SK-N-SH (cell line): ENCODE results near the gene MBNL2. TPM values are rescaled to one million over a fixed set of nuclear protein-coding genes. Genes with fewer than 3 reads are reported as not detected.

Experiments
- CTCF ChIA-PET: fragments of 300-600, 350-600 bp; formaldehyde crosslinking; extraction: SDS; loops from one replicate; lab custom pipeline; 2021; lab: Yijun Ruan, JAX
- POLR2A ChIA-PET: fragments of 350-600 bp; sonication (Branson Sonifier 250); formaldehyde crosslinking; extraction: SDS; loops from one replicate; lab custom pipeline; 2020; ENCODE audit warnings: antibody characterized with exemption, inconsistent platforms; lab: Yijun Ruan, JAX
- DNase-seq: peaks from one replicate; pipeline ENCODE4 v3.0.0; 2012
- H2AFZ ChIP-seq: fragments of 200-600 bp; sonication (generic); 2 replicates; pipeline ENCODE4 v1.8.1; 2016; ENCODE audit warnings: antibody characterized with exemption, mild to moderate bottlenecking, low read depth
- H3F3A ChIP-seq: fragments of 200-600 bp; sonication (generic); replicated peaks from 2 replicates; pipeline ENCODE3; 2016; ENCODE audit warnings: antibody characterized with exemption, mild to moderate bottlenecking; ENCODE audit not compliant: insufficient read depth
- H3K27ac ChIP-seq, 2 experiments: fragments of 200-500 bp in 1 of 2; fragments of 200-600 bp in 1 of 2; sonication (Bioruptor generic) in 1 of 2; sonication (generic), shearing (Covaris generic) in 1 of 2; 2 replicates each; pipeline versions ENCODE4 v1.5.1 to v1.6.1; 2014 to 2016; ENCODE audit warnings: low read depth in 2 of 2, inconsistent platforms in 1 of 2, low read length in 1 of 2, mild to moderate bottlenecking in 1 of 2, mixed read lengths in 1 of 2
- H3K27me3 ChIP-seq: fragments of 200-600 bp; sonication (generic), shearing (Covaris generic); 2 replicates; pipeline ENCODE4 v1.6.1; 2016; ENCODE audit warnings: mixed run types; ENCODE audit not compliant: insufficient read depth
- H3K36me3 ChIP-seq, 2 experiments: fragments of 200-500 bp in 1 of 2; fragments of 200-600 bp in 1 of 2; sonication (Bioruptor generic) in 1 of 2; sonication (generic) in 1 of 2; replicated peaks in 1 of 2; 2 replicates each; pipeline versions ENCODE3 to v1.5.1; 2014 to 2016; ENCODE audit warnings: low read length in 1 of 2, mild to moderate bottlenecking in 1 of 2; ENCODE audit not compliant: insufficient read depth in 2 of 2, control insufficient read depth in 1 of 2
- H3K4me1 ChIP-seq, 2 experiments: fragments of 200-500 bp in 1 of 2; fragments of 200-600 bp in 1 of 2; sonication (Bioruptor generic) in 1 of 2; sonication (generic), shearing (Covaris generic) in 1 of 2; 2 replicates each; pipeline versions ENCODE4 v1.5.1 to v1.6.1; 2014 to 2016; ENCODE audit warnings: low read depth in 1 of 2, low read length in 1 of 2, mixed run types in 1 of 2; ENCODE audit not compliant: insufficient read depth in 2 of 2, control insufficient read depth in 1 of 2
- H3K4me2 ChIP-seq: fragments of 200-600 bp; sonication (generic), shearing (Covaris generic); 2 replicates; pipeline ENCODE4 v1.6.1; 2017; ENCODE audit warnings: mixed run types
- H3K4me3 ChIP-seq, 2 experiments: fragments of 200-500 bp in 1 of 2; fragments of 200-600 bp in 1 of 2; sonication (Bioruptor generic) in 1 of 2; sonication (generic), shearing (Covaris generic) in 1 of 2; 2 replicates each; pipeline versions ENCODE4 v1.5.1 to v1.8.1; 2014 to 2016; ENCODE audit warnings: low read depth in 2 of 2, inconsistent platforms in 1 of 2, low read length in 1 of 2, mild to moderate bottlenecking in 1 of 2, mixed read lengths in 1 of 2, moderate library complexity in 1 of 2
- H3K79me2 ChIP-seq: fragments of 200-600 bp; sonication (generic); 2 replicates; pipeline ENCODE4 v1.8.1; 2017; ENCODE audit warnings: mild to moderate bottlenecking; ENCODE audit not compliant: insufficient read depth
- H3K9ac ChIP-seq: fragments of 200-600 bp; sonication (generic); 2 replicates; pipeline ENCODE4 v1.6.1; 2017; ENCODE audit warnings: mixed run types
- H3K9me2 ChIP-seq: fragments of 200-600 bp; sonication (generic); 2 replicates; pipeline ENCODE4 v1.6.1; 2017; ENCODE audit warnings: mixed run types
- H3K9me3 ChIP-seq: fragments of 200-600 bp; sonication (generic); 2 replicates; pipeline ENCODE4 v1.6.1; 2017; ENCODE audit warnings: mixed run types, mild to moderate bottlenecking, moderate library complexity
- H4K20me1 ChIP-seq: fragments of 200-600 bp; sonication (generic); 2 replicates; pipeline ENCODE4 v1.6.1; 2017; ENCODE audit warnings: mild to moderate bottlenecking, mixed run types; ENCODE audit not compliant: insufficient read depth
- CHD2 ChIP-seq: fragments of 150-350 bp; IDR thresholded peaks from 2 replicates; pipeline ENCODE4 v1.6.1; 2018; ENCODE audit warnings: low read length; ENCODE audit not compliant: partially characterized antibody
- CTCF ChIP-seq: fragments of 200-600 bp; sonication (generic); IDR thresholded peaks from 2 replicates; pipeline ENCODE4 v1.6.1; 2017; ENCODE audit warnings: antibody characterized with exemption, mild to moderate bottlenecking, moderate library complexity
- EP300 ChIP-seq, 2 experiments: IDR thresholded peaks; 2 replicates each; pipeline versions ENCODE4 v1.4.0 to v1.6.1; 2012; ENCODE audit warnings: borderline replicate concordance in 1 of 2, low read depth in 1 of 2, low read length in 1 of 2
- EZH2phosphoT487 ChIP-seq: fragments of 200-600 bp; sonication (generic); IDR thresholded peaks from 2 replicates; pipeline ENCODE4 v1.6.1; 2017; ENCODE audit warnings: low read depth, mixed run types, mild to moderate bottlenecking, antibody characterized with exemption, moderate library complexity, borderline replicate concordance
- FOSL2 ChIP-seq: IDR thresholded peaks from 2 replicates; pipeline ENCODE4 v1.4.0; 2012; ENCODE audit warnings: low read depth, mild to moderate bottlenecking, moderate library complexity, borderline replicate concordance
- GATA2 ChIP-seq: sonication (generic); formaldehyde crosslinking; IDR thresholded peaks from 2 replicates; pipeline ENCODE4 v1.5.0; 2020; ENCODE audit warnings: mild to moderate bottlenecking, missing genetic modification reagents
- IRF3 ChIP-seq: fragments of 150-350 bp; IDR thresholded peaks from 2 replicates; pipeline ENCODE4 v1.6.1; 2016; ENCODE audit warnings: mild to moderate bottlenecking, low read depth, low read length
- JUND ChIP-seq: IDR thresholded peaks from 2 replicates; pipeline ENCODE4 v1.4.0; 2012
- MXI1 ChIP-seq: IDR thresholded peaks from 2 replicates; pipeline ENCODE4 v1.6.1; 2012; ENCODE audit warnings: mild to moderate bottlenecking, low read depth, low read length, improper control_type of control experiment
- NFIC ChIP-seq: IDR thresholded peaks from 2 replicates; pipeline ENCODE4 v1.4.0; 2012; ENCODE audit warnings: borderline replicate concordance
- PBX3 ChIP-seq: IDR thresholded peaks from 2 replicates; pipeline ENCODE4; 2012
- RAD21 ChIP-seq: IDR thresholded peaks from 2 replicates; pipeline ENCODE4 v1.6.1; 2012; ENCODE audit warnings: mild to moderate bottlenecking, low read length
- RCOR1 ChIP-seq: fragments of 150-350 bp; IDR thresholded peaks from 2 replicates; pipeline ENCODE4 v1.6.1; 2017; ENCODE audit warnings: antibody characterized with exemption, low read length
- RFX5 ChIP-seq: IDR thresholded peaks from 2 replicates; pipeline ENCODE4 v1.6.1; 2012; ENCODE audit warnings: mild to moderate bottlenecking, improper control_type of control experiment, low read length
- RXRA ChIP-seq: IDR thresholded peaks from 2 replicates; pipeline ENCODE4 v1.4.0; 2012; ENCODE audit warnings: low read depth, mild to moderate bottlenecking, borderline replicate concordance
- SIN3A ChIP-seq: IDR thresholded peaks from 2 replicates; pipeline ENCODE4 v1.6.1; 2012; ENCODE audit warnings: low read depth, mild to moderate bottlenecking, low read length, moderate library complexity, borderline replicate concordance
- TAF1 ChIP-seq: IDR thresholded peaks from 2 replicates; pipeline ENCODE4 v1.6.1; 2012; ENCODE audit warnings: low read depth, mild to moderate bottlenecking, low read length, moderate library complexity, borderline replicate concordance
- TCF12 ChIP-seq: IDR thresholded peaks from 2 replicates; pipeline ENCODE4 v1.4.0; 2012
- USF1 ChIP-seq: IDR thresholded peaks from 2 replicates; pipeline ENCODE4 v1.4.0; 2012; ENCODE audit warnings: low read depth, borderline replicate concordance
- USF2 ChIP-seq: fragments of 150-350 bp; IDR thresholded peaks from 2 replicates; pipeline ENCODE4 v1.6.1; 2017; ENCODE audit warnings: antibody characterized with exemption, low read length, low read depth, borderline replicate concordance
- YY1 ChIP-seq: IDR thresholded peaks from 2 replicates; pipeline ENCODE4 v1.4.0; 2012; ENCODE audit warnings: low read depth, mild to moderate bottlenecking
- WGBS: methylation state at CpG from one replicate; pipeline ENCODE4 v1.1.6; 2017; ENCODE audit warnings: low lambda C conversion rate; 5-methylcytosine and 5-hydroxymethylcytosine counted together
- polyA plus RNA-seq, 3 experiments: library from polyadenylated mRNA; depleted of rRNA; stranded (reverse); fragments of >200 nt; gene quantifications; 2 replicates each; pipeline ENCODE4 v1.2.3, GENCODE V29; 2012

Gene MBNL2
- polyA plus RNA-seq, 1 of the 3 experiments (the other 2 are of a cell fraction), result 24.5 TPM

- TF ChIP-seq USF1 (no peak), TCF12 (peak; percentile 95), RXRA (peak; percentile 86), PBX3 (peak; percentile 87), GATA2 (CRISPR knock-in tag) (no peak), SIN3A (no peak), NFIC (peak; percentile 87), EP300 (IDR thresholded peaks at IDR 0.05; ENCODE audit: borderline replicate concordance in 1 of 2, low read depth in 1 of 2, low read length in 1 of 2) (peak; percentile 66 to 96), RAD21 (no peak), FOSL2 (peak; percentile 92)
Observed at GRCh38 chr13:97274829-97275649, 52.9 kb downstream of the MBNL2 start (continued).

GRCh38 chr13:97275776-97276501, 53.8 kb downstream of the MBNL2 start:
- H3K4me1 ChIP-seq, result peaks cover 9 to 70% of the 10 kb centered on the region in 2 experiments
- no peak for DNase-seq
- POLR2A ChIA-PET, result no interaction called here
- TF ChIP-seq EZH2phosphoT487 (no peak), EP300 (IDR thresholded peaks at IDR 0.05; ENCODE audit: borderline replicate concordance in 1 of 2, low read depth in 1 of 2, low read length in 1 of 2) (peak in 1 of 2 experiments; percentile 4; a peak in 1 of 4 replicates), GATA2 (CRISPR knock-in tag) (no peak), USF2 (no peak), YY1 (0 out of 2 replicates have a peak, but pooled peaks have one; percentile 12), PBX3 (peak; percentile 75), JUND (no peak), CHD2 (no peak), RFX5 (no peak), TAF1 (no peak), CTCF (no peak), NFIC (no peak), IRF3 (no peak), RXRA (no peak), MXI1 (no peak), TCF12 (peak; percentile 75), FOSL2 (no peak), RCOR1 (no peak)

More at GRCh38 chr13:97275776-97276501, 53.8 kb downstream of the MBNL2 start:
- CTCF ChIA-PET, result no interaction called here
- H2AFZ ChIP-seq, result no peak overlapping the region
- no peaks in the 10 kb centered on the region for H3K9me2 ChIP-seq
- H3K9me3 ChIP-seq, result no peaks in the 10 kb centered on the region
- H3F3A ChIP-seq, result peaks cover 83% of the 10 kb centered on the region
- WGBS, result 58% methylated on average over 8 of the region's 8 CpGs
- H3K79me2 ChIP-seq, result peaks cover 88% of the 10 kb centered on the region
- H3K4me3 ChIP-seq, result no peak overlapping the region
- H3K4me2 ChIP-seq, result peak overlapping the region; percentile 70; the same call in 1 of the 2 replicates
- no peaks in the 10 kb centered on the region for H3K27me3 ChIP-seq
- peaks cover 23 to 42% of the 10 kb centered on the region in 2 experiments for H3K36me3 ChIP-seq
- peak overlapping the region; percentile 70; the same call in 1 of the 2 replicates for H3K9ac ChIP-seq
- H4K20me1 ChIP-seq, result no peaks in the 10 kb centered on the region
- peak overlapping the region; percentile 90 to 98 for H3K27ac ChIP-seq
